Hindlimb muscle (tissue), 1 donor: Measurements from ENCODE around the gene LSM7. TPM values are rescaled to one million over a fixed set of nuclear protein-coding genes. Genes with fewer than 3 reads are reported as not detected.
"Not testable (repeated sequence)": the region's sequence is repeated elsewhere in the genome, so short reads cannot be mapped to it uniquely, and the experiment has no call there.

Experiments
- DNase-seq: peaks from one replicate; pipeline ENCODE4 v3.0.0-alpha.2; 2013
- polyA plus RNA-seq: library from polyadenylated mRNA; unstranded; fragments of 120-200 nt; gene quantifications from one replicate; pipeline ENCODE4 v1.2.1, GENCODE V29; 2013; ENCODE audit not compliant: insufficient read length

Gene LSM7
- polyA plus RNA-seq, 1 donor = 71.7 TPM

DNA sequence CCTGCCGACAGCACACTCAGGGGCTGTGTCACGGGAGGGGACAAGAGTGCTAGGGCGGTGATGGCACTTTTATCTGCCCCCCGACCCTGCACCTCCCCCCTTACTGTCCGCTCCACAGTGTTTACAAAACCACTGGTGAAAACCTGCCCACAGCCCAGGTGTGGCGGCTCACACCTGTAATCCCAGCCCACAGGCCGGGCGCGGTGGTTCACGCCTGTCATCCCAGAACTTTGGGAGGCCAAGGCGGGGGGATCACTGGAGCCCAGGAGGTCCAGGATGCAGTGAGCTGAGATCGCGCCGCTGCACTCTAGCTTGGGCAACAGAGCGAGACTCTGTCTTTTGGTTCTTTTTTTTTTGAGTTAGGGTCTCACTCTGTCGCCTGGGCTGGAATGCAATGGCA, 32.2 kb downstream of the LSM7 start:
- no peak for DNase-seq

DNA sequence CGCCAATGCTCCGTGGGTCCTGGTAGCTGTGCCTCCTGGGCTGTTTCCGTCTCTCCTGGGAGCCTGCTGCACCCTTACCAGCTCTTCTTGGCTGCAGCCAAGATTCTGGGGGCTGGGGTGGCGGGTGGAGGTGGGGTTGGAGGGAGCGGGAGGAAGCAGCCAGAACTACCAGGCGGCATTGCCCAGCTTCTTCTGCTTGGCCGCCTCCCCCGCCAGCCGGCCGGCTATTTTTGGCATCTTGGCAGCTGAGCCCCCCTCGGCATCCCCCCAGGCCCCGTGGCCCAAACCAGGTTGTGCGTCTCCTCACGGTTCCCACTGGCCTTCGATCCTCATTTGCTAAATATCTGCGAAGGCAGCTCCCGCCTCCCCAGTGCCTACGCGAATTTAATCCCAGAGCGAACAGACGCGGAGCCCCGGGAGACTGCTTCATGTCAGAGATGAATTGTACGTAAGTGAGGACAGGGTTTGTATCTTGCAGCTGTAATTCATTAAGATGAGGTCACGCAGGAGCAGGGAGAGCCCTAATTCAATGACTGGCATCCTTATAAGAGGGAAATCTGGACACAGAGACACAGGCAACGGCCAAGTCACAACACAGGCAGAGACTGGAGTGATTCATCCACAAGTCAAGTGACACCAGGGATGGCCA, 33.6 kb downstream of the LSM7 start:
- DNase-seq = no peak

DNA sequence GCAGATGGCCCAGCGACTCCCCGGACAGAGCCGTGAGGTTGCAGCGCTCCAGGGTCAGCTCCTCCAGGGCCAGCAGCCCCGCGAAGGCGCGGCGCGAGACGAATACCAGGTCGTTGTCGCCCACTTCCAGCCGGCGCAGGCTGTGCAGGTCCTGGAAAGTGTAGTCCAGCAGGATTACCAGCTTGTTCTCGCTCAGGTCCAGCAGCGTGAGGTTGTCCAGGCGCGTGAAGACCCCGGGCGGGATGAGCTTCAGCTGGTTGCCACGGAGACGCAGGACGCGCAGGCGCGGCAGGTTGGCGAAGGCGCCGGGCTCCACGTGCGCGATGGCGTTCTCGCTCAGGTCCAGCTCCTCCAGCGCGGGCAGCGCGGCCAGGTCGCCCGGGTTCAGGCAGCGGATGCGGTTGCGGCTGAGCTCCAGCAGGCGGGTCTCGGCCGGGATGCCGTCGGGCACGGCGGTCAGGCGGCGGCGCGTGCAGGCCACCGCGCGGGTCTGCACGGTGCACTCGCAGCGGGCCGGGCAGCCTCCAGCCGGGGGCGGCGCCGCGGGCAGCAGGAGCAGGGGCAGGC, 37.1 kb downstream of the LSM7 start:
- DNase-seq = no peak

DNA sequence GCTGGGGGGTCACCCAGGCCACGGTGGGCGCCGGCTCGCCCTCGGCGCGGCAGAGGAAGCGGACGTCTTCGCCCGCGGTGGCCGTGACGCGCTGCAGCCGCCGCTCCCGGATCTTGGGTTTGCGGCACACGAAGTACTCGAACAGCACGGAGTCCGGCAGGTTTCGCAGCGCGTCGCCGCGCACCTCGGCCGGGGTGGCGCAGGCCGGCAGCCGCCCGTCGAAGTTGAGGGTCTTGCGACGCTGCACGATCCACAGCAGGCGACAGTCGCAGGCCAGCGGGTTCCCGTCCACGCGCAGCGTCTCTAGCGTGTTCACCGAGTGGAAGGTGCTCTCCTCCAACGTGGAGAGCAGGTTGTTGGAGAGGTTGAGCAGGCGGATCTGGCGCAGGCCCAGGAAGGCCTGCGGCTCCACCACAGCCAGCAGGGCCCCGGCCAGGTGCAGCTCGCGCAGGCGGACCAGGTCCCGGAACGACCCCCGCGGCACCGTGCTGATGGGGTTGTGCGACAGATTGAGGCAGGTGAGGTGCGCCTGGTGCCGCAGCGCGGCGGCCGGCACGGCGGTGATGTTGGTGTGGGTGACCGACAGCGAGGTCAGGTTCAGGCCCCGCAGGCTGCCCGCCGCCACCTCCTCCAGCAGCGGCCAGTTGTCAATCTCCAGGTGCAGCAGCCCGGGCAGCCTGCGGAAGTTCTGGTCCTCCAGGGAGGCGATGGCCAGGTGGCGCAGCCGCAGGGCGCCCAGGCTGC, 37.8 kb downstream of the LSM7 start:
- DNase-seq = no peak

DNA sequence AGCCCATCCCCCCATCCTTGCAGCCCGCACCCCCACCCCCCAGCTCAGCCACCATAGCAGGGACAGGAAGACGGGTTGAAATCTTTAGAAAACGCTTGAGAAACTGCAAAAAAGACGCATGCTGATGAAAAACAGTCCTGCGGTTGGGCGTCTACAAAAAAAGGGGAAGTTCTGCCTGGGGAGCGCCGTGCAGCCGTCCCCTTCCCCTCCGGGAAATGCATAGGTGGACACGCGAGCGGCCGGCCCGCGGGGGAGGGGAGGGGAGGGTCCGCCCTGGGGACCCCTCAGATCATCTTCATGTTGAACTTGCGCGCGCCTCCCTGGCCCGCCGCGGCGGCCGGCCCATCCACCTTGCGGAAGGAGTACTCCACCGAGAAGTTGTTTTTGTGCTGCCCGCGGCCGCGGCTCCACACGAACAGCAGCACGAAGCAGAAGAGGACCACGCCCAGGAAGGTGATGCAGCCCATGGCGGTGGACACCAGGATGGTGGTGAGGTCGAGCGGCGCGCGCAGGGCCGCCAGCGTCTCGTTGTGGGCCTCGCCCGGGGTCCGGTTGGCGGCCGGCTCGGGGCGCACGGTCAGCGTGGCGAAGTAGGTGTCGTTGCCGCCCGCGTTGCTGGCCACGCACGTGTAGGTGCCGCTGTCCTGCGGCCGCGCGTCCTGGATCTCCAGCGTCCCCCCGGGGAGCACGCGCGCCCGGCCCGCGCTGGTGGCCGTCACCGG, 38.5 kb downstream of the LSM7 start:
- DNase-seq = no peak

DNA sequence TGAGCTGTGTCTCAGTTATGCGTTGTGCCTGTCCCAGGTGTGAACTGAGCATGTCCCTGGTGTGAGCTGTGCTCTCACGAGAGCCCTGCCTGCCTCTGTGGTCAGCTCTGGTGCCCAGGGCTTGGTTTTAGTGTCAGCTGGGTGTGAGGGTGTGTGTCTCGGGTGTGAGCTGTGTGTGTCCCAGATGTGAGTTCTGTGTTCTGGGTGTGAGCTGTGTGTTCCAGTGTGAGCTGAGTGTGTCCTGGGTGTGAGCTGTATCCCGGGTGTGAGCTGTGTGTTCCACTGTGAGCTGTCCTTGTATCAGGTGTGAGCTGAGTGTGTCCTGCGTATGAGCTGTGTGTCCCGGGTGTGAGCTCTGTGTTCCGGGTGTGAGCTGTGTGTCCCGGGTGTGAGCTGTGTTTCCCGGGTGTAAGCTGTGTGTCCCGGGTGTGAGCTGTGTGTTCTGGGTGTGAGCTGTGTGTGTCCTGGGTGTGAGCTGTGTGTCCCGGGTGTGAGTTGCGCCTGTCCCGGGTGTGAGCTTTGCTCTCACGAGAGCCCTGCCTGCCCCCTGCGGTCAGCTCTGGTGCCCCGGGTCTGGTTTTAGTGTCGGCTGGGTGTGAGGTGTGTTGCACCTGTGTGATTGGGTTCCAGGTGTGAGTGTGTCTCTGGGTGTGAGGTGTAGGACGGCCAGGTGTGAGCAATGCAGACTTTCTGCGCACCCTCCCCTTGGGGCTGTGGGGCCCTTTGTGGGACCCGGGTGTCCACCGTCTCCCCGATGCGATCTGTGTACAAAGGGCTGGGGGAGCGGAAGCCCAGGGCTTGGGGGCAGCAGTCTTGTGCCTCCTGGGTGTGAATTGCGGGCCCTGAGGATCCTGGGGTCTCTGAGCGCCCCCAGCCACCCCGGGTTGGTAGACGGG, 39.3 kb downstream of the LSM7 start:
- DNase-seq = no peak

DNA sequence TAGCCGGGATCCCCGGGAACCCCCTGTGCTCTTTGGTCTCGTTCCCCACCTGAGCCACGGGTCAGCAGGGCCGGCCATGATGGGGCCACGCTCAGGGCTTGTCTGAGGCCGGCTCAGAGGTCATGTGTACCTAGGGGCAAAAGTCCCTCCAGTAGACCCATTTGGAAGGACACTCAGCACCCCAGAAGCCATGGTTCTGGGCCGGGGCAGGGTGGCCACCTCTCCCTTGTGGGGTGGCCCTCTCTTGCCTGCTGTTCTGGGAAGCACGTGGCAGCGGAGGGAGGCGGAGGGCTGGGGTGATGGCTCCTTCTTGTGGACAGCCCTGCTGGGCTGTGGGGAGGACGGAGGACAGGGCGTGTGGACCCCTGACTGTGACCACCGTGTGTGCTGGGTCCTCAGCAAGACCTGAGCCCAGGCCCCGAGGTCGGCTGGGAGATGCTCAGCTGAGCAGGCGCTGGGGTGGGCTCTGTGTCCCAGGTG, 40.0 kb downstream of the LSM7 start:
- no peak for DNase-seq

DNA sequence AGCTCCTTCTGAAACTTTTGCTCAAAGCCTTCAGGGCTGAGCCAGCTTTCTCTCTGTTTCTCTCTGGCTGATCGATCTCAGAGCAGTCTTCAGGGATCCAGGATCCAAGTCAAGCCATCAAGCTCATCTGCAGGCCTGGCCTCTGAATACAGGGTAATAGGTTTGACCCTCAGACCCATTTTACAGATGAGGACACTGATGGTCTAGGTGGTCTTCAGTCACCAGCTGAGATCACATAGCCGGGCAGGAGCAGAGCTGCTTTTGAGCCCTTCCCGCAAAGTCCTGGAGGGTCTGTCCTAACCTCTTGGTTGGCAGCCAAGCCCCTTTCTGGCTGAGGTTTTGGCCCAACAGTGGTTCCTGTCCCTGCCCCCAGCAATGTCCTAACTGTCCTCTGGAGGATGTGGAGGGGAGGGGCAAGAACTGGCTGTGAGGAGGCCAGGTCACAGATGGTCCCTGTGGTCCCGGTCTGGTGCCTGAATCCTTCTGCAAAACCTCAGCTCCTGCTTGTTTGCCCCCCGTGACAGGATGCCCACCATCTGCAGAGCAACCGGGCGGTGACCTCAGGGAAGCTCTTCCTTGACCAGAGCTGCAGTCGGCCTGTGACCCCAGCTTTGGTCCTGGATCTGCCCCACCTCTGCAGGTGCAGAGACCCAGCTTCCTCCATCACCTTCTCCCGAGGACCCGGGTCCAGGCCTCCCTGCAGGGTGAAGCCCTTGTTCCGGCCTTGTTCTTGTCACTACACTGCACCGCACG, 40.6 kb downstream of the LSM7 start:
- no peak for DNase-seq

DNA sequence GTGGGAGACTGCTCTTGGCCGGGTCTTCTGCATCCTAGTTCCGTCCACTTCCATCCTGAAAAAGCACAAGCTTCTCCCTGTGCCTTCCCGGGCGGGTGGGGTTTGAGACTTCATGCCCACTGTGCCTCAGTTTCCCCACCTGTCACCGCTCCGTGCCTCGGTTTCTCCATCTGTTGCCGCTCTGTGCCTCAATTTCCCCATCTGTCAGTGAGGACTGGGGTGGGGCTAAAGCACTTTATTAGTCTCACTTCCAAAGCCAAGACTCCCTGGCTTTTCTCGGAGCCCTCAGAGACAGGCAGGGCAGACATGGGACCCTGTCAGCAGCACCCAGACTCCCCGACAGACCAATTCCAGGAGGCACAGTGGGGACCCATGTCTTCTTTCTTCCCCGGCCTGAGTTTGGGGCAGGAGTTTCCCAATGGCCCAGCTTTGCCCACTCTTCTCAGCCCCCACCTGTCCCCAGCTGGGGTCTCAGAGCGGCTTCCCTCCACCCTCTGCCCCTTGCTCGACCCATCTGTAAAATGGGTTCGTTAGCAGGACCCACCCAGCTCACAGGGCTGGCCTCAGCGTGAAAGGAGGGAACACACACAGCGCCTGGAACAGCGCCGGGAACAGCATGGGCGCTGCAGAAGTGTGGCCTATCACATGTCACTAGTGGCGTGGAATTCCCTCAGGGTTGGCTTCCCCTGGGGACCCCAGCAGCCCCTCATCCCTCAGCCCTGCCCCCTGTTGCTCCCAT, 41.8 kb downstream of the LSM7 start:
- DNase-seq = no peak

DNA sequence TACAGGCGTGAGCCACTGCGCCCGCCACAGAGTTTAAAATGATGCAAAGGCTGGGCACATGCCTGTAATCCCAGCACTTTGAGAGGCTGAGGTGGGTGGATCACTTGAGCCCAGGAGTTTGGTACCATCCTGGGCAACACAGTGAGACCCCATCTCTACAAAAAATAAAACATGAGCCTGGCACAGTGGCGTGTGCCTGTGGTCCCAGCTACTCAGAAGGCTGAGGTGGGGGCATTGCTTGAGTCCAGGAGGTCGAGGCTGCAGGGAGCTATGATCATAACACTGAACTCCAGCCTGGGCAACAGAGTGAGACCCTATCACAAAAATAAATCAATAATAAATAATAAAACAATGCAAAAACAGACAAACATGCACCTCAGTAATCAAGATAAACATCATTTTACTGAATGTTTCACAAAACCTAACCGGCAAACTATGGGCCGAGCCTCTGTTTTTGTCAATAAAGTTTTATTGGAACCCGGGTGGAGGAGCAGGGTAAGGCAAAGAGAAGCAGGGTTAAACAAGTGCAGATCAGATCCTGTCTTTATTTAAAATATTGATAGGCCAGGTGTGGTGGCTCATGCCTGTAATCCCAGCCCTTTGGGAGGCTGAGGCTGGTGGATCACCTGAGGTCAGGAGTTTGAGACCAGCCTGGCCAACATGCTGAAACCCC, 44.4 kb downstream of the LSM7 start:
- no peak for DNase-seq

DNA sequence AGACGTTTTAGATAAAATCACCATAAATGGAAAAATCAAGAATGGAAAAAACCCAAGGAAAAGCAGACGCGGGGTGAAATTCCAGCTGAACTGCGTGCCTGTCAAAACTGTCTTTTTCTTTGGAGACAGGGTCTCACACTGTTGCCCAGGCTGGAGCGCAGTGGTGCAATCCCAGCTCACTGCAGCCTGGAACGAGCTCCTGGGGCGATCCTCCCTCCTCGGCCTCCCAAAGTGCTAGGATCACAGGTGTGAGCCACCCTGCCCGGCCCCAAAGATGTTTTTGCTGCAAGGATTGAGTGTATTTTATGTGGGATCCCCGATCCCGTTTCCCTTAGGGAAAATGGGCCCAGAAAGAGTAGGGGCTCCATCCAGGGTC, 45.5 kb downstream of the LSM7 start:
- DNase-seq = no peak

DNA sequence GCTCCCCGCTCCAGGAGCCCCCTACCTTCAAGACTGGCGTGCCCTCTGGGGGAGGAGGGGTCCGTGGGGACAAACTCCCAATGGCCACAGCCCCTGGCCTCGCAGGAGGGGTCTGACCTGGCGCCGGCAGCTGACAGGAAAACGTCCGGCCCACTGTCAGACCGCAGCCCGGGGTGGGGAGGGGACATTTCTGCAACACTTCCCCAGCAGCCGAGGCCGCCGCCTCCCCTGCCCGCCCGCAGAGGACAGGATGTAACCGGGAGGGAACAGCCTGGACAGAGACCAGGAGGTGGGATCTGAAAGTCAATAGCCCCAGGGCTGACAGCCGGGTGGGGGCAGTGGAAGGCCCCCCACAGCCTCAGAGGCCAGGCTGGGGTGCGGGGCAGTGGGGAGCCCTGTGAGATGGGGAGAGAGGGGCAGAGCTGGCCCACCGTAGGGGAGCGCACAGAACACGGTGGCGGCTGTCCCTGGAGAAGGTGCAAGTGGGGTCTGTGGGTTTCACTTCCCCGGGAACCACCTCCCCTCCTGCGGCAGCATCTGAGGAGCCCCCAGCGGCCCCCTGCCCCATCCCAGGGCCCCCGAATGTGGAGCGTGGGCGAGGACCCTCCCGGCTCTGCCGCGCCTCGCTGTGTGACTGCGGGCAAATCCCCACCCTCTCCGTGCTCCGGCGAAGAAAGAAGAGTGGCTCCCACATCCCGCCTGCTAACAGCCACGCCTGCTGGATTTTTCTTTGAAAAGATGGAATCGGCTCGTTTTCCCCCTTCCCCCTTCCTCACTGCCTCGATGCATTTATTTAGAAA, 46.1 kb downstream of the LSM7 start, which contains the start of gene PEAK3:
TSS of gene PEAK3 (minus strand) at position 114 of the 800 bp plus-strand sequence. CDS start 1,244 bp downstream, outside the sequence.
- DNase-seq = peak; percentile 66

DNA sequence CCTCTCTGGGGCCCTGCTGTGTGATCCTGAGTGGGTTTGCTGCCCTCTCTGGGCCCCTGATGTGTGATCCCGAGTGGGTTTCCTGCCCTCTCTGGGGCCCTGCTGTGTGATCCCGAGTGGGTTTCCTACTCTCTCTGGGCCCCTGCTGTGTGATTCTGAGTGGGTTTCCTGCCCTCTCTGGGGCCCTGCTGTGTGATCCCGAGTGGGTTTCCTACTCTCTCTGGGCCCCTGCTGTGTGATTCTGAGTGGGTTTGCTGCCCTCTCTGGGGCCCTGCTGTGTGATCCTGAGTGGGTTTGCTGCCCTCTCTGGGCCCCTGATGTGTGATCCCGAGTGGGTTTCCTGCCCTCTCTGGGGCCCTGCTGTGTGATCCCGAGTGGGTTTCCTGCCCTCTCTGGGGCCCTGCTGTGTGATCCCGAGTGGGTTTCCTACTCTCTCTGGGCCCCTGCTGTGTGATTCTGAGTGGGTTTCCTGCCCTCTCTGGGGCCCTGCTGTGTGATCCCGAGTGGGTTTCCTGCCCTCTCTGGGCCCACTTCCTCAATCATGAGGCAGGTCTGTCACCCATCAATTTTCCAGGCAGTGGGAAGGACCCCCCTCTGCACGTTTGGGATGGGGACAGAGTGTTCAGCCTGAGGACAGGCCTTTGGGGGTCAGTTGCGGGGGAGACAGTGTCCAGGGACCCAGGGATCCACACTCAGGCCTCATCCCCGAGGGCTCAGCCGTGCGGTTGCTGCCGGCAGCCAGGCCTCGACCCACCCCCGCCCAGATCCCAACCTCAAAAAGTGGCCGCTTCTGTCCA, 46.9 kb downstream of the LSM7 start:
- not testable (repeated sequence) for DNase-seq

DNA sequence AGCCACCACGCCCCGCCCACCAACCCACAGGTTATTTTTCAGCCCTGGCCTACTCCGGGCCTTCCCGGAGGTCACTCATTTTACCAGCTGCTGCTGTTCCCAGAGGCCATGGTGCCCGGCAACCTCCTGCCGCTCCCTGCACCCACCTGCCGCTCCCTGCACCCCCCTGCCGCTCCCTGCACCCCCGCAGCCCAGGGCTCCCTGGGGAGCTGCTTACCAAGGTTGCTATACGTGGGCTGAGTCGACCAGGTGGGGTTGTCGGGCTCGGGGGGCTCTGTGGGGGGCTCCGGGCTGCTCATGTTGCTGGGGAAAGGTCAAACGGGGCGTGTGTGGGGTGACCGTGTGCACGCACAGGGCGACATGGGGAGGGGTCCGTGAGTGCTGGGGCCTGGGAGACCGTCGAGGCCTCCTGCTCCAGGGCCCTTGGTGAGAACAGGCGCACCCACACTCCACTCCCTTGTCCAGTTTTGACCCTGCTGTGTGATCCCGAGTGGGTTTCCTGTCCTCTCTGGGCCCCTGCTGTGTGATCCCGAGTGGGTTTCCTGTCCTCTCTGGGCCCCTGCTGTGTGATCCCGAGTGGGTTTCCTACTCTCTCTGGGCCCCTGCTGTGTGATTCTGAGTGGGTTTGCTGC, 47.6 kb downstream of the LSM7 start:
- no peak for DNase-seq

DNA sequence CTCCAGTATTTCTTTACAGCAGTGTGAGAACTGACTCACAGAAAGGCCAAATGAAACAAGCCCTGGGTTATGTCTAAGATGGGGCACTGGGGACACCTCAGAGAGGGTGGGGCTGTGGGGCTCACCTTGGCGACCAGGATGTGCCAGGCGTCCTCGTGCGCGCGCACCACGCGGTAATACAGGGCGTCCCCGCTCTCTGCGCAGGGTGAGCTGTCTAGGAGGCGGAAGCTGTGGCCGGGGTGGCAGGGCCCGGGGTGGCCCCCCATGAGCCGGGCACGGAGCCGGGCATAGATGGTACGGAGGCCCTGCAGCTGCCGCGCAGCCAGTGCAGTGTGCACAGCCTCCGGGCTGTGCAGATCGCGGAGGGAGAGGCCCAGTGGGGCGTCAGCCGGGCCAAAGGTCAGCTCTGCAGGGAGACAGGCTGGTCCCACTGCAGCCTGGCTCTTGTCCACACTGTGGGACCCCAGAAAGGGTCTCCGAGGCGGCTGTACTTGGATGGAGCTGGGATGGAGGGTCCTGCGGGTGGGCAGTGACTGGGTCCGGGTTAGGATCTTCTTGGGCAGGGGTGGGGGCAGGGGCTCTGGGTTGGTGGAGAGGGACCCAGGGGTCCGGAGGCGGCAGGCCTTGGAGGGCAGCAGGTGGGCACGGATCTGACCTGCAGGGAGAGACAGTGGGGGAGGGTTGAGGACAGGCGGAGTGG, 49.8 kb downstream of the LSM7 start:
- no peak for DNase-seq

DNA sequence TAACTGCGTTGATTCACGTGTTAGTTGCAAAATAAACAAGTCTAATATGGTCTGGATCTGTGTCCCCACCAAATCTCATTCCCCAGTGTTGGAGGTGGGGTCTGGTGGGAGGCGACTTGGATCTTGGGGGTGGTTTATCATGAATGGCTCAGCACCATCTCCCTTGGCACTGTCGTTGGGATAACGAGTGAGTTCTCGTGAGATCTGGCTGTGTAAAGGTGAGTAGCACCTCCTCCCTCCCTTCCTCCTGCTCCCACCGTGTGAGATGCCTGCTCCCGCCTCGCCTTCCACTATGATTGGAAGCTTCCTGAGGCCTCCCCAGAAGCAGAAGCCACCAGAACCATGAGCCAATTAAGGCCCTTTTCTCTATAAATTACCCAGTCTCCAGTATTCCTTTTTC, 51.2 kb downstream of the LSM7 start:
- no peak for DNase-seq

DNA sequence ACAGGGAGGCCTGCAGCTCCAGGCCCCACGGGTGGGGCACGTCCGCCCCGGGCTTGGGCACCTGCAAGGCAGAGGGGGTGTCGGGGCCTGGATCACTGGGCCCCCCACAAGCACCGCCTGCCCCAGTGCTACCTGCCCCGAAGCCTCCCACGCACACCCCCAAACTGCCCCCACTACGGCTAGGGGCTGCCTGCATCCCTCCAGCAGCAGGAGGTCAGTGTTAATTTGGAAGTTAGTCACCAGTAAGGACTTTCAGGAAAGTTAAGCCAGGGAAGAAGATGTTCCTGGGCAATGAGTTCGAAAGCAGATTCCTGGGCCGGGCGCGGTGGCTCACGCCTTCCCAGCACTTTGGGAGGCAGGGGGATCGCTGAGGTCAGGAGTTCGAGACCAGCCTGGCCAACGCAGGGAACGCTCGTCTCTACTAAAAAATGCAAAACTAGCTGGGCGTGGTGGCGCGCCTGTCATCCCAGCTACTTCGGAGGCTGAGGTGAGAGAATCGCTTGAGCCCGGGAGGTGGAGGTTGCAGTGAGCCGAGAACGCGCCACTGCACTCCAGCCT, 51.9 kb downstream of the LSM7 start:
- no peak for DNase-seq
